ENCODE measurements around the gene TTC39C. TPM values are rescaled to one million over a fixed set of nuclear protein-coding genes. Genes with fewer than 3 reads are reported as not detected.

Gene TTC39C
- total RNA-seq, 3 donors from 2014 or later = 8.1 to 14.6 (median 13.2) TPM

DNA sequence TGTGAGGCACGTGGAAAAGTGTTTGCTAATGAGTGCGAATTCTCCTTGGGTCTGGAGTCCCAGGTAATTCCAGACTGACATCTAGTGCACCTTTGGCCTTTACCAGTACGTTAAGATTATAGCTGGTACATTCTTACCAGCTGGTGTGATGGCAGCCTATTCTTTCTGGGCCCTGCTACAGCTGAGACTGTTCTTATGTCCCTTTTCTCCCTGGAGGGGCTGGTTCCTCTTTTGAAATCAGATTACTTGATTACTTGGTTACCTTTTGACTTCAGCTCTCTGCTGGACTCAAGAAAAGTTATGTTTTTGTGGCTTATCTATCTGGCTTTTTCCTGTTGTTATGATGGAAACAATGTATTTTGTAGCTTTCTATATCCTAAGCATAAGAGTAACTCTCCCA is 138.8 kb downstream of the TTC39C start:
- Histone ChIP-seq H3K36me3 (ENCODE audit: low read depth) (no peaks in the 10 kb centered on the region), H3K4me1 (ENCODE audit: low read depth) (no peaks in the 10 kb centered on the region), H3K9me3 (no peaks in the 10 kb centered on the region), H3K4me3 (no peak overlapping the region)
- no peak for DNase-seq
- no peak for ATAC-seq
- TF ChIP-seq, protein P1, sequence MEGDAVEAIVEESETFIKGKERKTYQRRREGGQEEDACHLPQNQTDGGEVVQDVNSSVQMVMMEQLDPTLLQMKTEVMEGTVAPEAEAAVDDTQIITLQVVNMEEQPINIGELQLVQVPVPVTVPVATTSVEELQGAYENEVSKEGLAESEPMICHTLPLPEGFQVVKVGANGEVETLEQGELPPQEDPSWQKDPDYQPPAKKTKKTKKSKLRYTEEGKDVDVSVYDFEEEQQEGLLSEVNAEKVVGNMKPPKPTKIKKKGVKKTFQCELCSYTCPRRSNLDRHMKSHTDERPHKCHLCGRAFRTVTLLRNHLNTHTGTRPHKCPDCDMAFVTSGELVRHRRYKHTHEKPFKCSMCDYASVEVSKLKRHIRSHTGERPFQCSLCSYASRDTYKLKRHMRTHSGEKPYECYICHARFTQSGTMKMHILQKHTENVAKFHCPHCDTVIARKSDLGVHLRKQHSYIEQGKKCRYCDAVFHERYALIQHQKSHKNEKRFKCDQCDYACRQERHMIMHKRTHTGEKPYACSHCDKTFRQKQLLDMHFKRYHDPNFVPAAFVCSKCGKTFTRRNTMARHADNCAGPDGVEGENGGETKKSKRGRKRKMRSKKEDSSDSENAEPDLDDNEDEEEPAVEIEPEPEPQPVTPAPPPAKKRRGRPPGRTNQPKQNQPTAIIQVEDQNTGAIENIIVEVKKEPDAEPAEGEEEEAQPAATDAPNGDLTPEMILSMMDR (IDR thresholded peaks at IDR 0.05) = no peak
- intact Hi-C loops (cut with DNase I, micrococcal nuclease) = no loop called here

DNA sequence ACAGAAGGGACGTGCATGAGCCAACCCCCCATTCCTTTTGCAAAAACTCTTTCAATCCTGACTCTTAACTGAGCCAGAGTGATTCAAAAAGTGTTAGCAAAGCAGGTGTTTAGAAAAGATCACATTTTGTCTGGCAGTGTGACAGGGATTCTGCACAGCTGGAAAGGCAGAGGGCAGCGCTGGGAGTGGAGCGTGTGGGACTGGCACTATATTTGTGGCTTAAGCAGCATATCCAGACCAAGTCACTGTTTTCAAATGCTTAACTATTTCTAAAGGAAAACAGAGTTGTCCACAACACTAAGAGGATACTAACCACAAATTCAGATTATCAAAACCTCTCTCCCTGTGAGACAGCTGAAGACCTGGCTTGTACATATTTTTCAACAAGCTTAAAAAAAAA is 143.3 kb downstream of the TTC39C start:
- intact Hi-C loops (cut with DNase I, micrococcal nuclease) = no loop called here
- TF ChIP-seq, protein P1 (IDR thresholded peaks at IDR 0.05) = no peak

DNA sequence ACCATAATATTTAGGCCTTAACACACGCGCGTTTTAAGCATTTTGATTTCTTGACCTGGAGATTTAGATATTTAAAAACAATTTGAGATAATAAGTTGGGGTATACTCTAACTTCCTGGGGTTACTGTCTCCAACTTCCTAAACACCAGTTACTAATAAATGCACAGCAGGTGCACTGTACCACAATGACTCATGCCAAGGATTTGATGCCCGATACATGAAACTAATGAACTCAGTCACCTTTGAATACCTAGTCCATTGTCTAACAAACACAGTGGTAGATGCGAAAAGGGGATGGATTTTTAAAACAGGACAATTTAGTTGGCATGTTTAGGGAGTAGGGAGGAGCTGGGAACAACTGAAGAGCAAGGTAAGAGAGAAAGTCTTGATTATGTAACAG is 145.5 kb downstream of the TTC39C start:
- no peaks in the 10 kb centered on the region for H3K36me3 ChIP-seq (ENCODE audit: low read depth)
- no peaks in the 10 kb centered on the region for H3K4me1 ChIP-seq (ENCODE audit: low read depth)
- ATAC-seq = no peak
- intact Hi-C loops (cut with DNase I, micrococcal nuclease) = no loop called here
- H3K9me3 ChIP-seq = no peaks in the 10 kb centered on the region
- TF ChIP-seq, protein P1 (IDR thresholded peaks at IDR 0.05) = no peak
- no peak overlapping the region for H3K4me3 ChIP-seq
- DNase-seq = no peak

More for the DNA sequence above, 143.3 kb downstream of the TTC39C start:
- no peaks in the 10 kb centered on the region for H3K36me3 ChIP-seq (ENCODE audit: low read depth)
- no peak overlapping the region for H3K4me3 ChIP-seq
- ATAC-seq = no peak
- DNase-seq = no peak
- no peaks in the 10 kb centered on the region for H3K4me1 ChIP-seq (ENCODE audit: low read depth)
- no peaks in the 10 kb centered on the region for H3K9me3 ChIP-seq

DNA sequence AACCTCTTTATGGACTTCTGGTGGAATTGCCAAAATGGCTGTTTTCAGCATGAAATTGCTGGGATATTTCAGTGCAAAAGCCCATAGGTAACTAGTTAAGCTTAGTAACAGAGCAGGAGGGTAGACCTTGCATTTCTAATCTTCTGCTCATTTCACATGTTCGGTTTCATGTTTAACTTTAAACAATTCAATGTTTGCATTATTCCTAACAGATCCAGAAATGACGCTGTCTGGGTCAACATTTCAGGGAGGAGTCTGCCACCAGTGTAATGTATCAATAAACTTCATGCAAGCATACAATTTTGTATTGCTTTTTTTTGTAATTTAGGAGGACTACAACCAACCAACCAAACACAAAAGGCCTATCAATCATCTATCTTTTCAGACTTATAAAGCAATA is 146.8 kb downstream of the TTC39C start:
- DNase-seq (no peak), ATAC-seq (peak; percentile 33)
- Histone ChIP-seq H3K36me3 (ENCODE audit: low read depth) (no peaks in the 10 kb centered on the region), H3K4me1 (ENCODE audit: low read depth) (no peaks in the 10 kb centered on the region), H3K9me3 (no peaks in the 10 kb centered on the region), H3K4me3 (no peak overlapping the region)
- TF ChIP-seq, protein P1 (IDR thresholded peaks at IDR 0.05) = no peak
- intact Hi-C loops (cut with DNase I, micrococcal nuclease) = no loop called here

DNA sequence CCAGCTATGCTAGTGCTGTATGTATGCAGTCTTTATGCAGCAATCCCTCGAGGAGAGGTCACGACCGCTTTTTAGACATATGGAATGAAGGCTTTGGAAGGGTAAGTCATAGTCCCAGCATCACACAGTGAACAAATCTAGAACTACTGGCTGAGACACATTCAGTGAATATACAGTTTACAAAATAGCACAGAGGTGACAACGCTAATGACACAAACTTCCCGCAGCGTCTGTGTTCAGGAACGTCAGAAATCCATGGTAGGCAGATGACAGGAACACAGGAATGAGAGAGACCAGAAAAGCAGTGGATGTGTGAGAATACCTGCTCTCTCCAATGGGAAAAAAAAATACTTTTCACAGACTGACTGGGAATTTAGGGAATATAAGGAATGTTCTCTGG is 153.9 kb downstream of the TTC39C start:
- ATAC-seq = no peak
- Histone ChIP-seq H3K9me3 (no peaks in the 10 kb centered on the region), H3K4me3 (no peak overlapping the region), H3K4me1 (ENCODE audit: low read depth) (no peaks in the 10 kb centered on the region), H3K36me3 (ENCODE audit: low read depth) (no peaks in the 10 kb centered on the region)
- DNase-seq = no peak
- intact Hi-C loops (cut with DNase I, micrococcal nuclease) = no loop called here
- TF ChIP-seq, protein P1 (IDR thresholded peaks at IDR 0.05) = no peak

DNA sequence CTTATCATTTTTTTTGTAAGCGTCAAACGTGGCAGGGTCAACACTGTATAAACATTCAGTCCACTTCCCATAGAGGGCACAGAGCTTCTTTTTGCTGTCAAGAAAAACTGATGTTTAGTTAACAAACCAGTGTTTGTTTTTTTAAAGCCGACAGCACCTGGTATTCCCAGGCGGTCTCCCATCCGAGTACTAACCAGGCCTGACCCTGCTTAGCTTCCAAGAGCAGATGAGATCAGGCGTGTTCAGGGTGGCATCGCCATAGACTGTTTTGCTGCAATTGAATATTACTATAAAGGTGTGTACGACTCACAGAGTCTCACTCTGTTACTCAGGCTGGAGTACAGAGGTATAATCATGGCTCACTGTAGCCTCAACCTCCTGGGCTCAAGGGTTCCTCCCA is 155.8 kb downstream of the TTC39C start:
- no peaks in the 10 kb centered on the region for H3K4me1 ChIP-seq (ENCODE audit: low read depth)
- H3K36me3 ChIP-seq (ENCODE audit: low read depth) = no peaks in the 10 kb centered on the region
- ATAC-seq (no peak), DNase-seq (no peak)
- H3K9me3 ChIP-seq = no peaks in the 10 kb centered on the region
- no peak overlapping the region for H3K4me3 ChIP-seq
- intact Hi-C loops (cut with DNase I, micrococcal nuclease) = no loop called here
- TF ChIP-seq, protein P1 (IDR thresholded peaks at IDR 0.05) = no peak

All from mucosa of descending colon (tissue), 3 donors.